ENCODE results near the gene PTGIR. TPM values are rescaled to one million over a fixed set of nuclear protein-coding genes. Genes with fewer than 3 reads are reported as not detected.

The PTGIR gene
- total RNA-seq, 1 experiment from 2014 or later = not detected

DNA sequence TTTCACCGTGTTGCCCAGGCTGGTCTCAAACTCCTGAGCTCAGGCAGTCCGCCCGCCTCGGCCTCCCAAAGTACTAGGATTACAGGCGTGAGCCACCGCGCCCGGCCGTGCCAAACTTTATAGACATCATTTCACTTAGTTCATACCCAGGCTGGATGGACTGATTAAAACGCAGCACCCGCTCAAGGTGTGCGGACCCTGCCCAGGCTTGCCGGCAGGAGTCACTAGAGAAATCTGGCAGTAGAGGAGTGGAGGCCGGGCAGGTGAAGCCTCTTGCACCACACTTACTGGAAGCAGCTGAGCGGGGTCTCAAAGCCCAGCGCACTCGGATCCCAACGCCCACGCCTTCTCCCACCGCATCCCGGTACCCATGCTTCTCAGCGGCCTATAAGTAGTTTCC, 11.4 kb downstream of the PTGIR start:
- no TSS peak for BruUV-seq (replicated peaks)
- no peak overlapping the region for H3K4me3 Mint-ChIP-seq (ENCODE audit: unreplicated experiment)
- H3K27me3 Mint-ChIP-seq (ENCODE audit: insufficient read depth, unreplicated experiment) = no peaks in the 10 kb centered on the region
- no peak for DNase-seq (ENCODE audit: unreplicated experiment)
- ChIA-PET CTCF (interaction anchor here (0.6 to 7.7 kb wide), 21 partner anchors 8 to 1751 kb away, joined by 3 to 101 read pairs (median 3); partner anchors contain the start of gene DACT3), POLR2A (interaction anchor here (1.0 to 2.6 kb wide), 3 partner anchors 12 to 48 kb away, joined by 6 to 23 read pairs (median 10); partner anchors contain the start of genes CALM3 and DACT3)
- TF ChIP-seq, protein P1, sequence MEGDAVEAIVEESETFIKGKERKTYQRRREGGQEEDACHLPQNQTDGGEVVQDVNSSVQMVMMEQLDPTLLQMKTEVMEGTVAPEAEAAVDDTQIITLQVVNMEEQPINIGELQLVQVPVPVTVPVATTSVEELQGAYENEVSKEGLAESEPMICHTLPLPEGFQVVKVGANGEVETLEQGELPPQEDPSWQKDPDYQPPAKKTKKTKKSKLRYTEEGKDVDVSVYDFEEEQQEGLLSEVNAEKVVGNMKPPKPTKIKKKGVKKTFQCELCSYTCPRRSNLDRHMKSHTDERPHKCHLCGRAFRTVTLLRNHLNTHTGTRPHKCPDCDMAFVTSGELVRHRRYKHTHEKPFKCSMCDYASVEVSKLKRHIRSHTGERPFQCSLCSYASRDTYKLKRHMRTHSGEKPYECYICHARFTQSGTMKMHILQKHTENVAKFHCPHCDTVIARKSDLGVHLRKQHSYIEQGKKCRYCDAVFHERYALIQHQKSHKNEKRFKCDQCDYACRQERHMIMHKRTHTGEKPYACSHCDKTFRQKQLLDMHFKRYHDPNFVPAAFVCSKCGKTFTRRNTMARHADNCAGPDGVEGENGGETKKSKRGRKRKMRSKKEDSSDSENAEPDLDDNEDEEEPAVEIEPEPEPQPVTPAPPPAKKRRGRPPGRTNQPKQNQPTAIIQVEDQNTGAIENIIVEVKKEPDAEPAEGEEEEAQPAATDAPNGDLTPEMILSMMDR (IDR thresholded peaks at IDR 0.05; ENCODE audit: unreplicated experiment) = no peak
- H3K9me3 Mint-ChIP-seq (ENCODE audit: unreplicated experiment) = no peaks in the 10 kb centered on the region
- H3K36me3 Mint-ChIP-seq (ENCODE audit: insufficient read depth, unreplicated experiment) = peaks cover 19% of the 10 kb centered on the region
- intact Hi-C loops (cut with micrococcal nuclease) = no loop called here
- H3K27ac Mint-ChIP-seq (ENCODE audit: low read depth, unreplicated experiment) = no peak overlapping the region
- peaks cover 7% of the 10 kb centered on the region for H3K4me1 Mint-ChIP-seq (ENCODE audit: insufficient read depth, unreplicated experiment)

DNA sequence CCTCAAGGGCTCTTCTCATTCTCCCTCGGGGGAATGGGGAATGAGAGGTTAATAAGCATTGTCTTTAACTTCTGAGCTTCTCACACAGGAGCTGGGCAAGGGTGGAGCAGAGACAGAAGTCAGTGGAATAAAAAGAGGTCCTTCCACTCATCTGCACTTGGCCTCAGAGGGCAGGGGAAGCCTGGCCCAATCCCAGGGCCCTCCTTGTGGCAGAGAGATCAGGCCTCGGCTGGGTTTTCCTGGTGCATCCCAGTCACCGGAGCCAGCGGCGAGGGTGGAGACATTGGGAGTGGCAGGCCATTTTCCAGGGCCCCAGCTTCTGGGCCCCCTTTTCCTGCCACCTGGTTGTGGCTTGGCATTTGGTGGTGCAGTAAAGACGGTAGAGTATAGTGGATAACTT, 13.1 kb downstream of the PTGIR start:
- Mint-ChIP-seq H3K27me3 (ENCODE audit: insufficient read depth, unreplicated experiment) (no peaks in the 10 kb centered on the region), H3K9me3 (ENCODE audit: unreplicated experiment) (no peaks in the 10 kb centered on the region), H3K36me3 (ENCODE audit: insufficient read depth, unreplicated experiment) (peaks cover 35% of the 10 kb centered on the region), H3K4me3 (ENCODE audit: unreplicated experiment) (no peak overlapping the region), H3K27ac (ENCODE audit: low read depth, unreplicated experiment) (no peak overlapping the region), H3K4me1 (ENCODE audit: insufficient read depth, unreplicated experiment) (peaks cover 3% of the 10 kb centered on the region)
- POLR2A ChIA-PET = interaction anchor here (0.9 to 2.5 kb wide), 7 partner anchors 10 to 143 kb away, joined by 3 to 16 read pairs (median 3); partner anchors contain the start of genes CALM3 and DACT3
- no TSS peak for BruUV-seq (replicated peaks)
- no peak for DNase-seq (ENCODE audit: unreplicated experiment)
- TF ChIP-seq, protein P1 (IDR thresholded peaks at IDR 0.05; ENCODE audit: unreplicated experiment) = no peak
- intact Hi-C loops (cut with micrococcal nuclease) = no loop called here
- CTCF ChIA-PET = interaction anchor here (0.6 to 7.7 kb wide), 6 partner anchors 11 to 644 kb away, joined by 3 to 75 read pairs (median 3); no protein-coding TSS in a partner anchor

DNA sequence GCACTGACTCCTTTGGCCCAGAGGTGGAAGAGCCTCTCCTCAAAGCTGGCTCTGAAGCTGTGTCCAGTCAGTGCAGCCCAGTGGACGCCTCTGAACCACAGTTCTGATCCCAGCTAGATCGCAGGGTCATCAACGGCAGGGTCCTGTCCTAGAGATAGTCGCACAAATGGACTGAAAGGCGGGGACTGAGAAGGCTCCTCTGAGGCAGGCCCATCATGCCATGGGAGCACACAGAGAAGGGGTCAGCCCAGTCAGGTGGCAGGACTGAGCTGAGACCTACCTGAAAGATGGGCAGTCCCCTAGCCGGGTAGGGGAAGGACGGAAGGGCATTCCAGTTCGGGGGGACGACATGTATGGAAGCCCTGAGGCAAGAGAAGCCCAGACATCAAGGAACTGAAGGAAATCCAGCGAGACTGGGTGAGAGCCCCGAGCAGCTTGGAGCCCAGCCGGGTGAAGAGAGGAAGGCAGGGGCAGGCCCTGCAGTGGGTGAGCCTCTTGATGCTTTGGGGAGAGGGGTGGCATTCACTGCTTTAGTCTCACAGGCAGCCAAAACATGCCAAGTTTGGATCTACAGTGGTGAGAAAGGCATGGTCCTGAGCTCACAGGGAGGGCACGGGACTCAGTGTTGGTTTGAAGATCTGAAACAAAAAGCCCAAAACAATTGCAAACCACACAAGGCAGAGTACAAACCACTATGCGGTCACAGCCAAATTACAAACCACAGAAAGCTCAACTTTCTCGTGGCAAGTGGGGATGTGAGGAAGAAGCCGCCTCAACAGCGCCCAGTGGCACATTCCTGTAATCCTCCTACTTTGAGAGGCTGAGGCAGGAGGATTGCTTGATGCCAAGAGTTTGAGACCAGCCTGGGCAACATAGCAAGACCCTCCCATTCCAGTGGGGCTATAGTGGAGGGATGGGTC, 13.8 kb downstream of the PTGIR start:
- POLR2A ChIA-PET = interaction anchor here (1.1 to 2.5 kb wide), 5 partner anchors 9 to 72 kb away, joined by 3 to 16 read pairs (median 7); partner anchors contain the start of genes CALM3 and DACT3
- intact Hi-C loops (cut with micrococcal nuclease) = no loop called here
- DNase-seq (ENCODE audit: unreplicated experiment) = no peak
- Mint-ChIP-seq H3K4me3 (ENCODE audit: unreplicated experiment) (no peak overlapping the region), H3K36me3 (ENCODE audit: insufficient read depth, unreplicated experiment) (peaks cover 42% of the 10 kb centered on the region), H3K27me3 (ENCODE audit: insufficient read depth, unreplicated experiment) (no peaks in the 10 kb centered on the region), H3K27ac (ENCODE audit: low read depth, unreplicated experiment) (no peak overlapping the region), H3K4me1 (ENCODE audit: insufficient read depth, unreplicated experiment) (no peaks in the 10 kb centered on the region), H3K9me3 (ENCODE audit: unreplicated experiment) (no peaks in the 10 kb centered on the region)
- BruUV-seq (replicated peaks) = no TSS peak
- CTCF ChIA-PET = interaction anchor here (0.6 to 7.7 kb wide), 6 partner anchors 20 to 682 kb away, joined by 3 to 75 read pairs (median 4); no protein-coding TSS in a partner anchor
- TF ChIP-seq, protein P1 (IDR thresholded peaks at IDR 0.05; ENCODE audit: unreplicated experiment) = no peak

DNA sequence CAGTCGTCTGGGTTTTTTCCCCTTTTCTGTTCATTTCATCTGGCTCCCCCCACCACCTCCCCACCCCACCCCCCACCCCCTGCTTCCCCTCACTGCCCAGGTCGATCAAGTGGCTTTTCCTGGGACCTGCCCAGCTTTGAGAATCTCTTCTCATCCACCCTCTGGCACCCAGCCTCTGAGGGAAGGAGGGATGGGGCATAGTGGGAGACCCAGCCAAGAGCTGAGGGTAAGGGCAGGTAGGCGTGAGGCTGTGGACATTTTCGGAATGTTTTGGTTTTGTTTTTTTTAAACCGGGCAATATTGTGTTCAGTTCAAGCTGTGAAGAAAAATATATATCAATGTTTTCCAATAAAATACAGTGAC, 14.5 kb downstream of the PTGIR start:
- ChIA-PET POLR2A (interaction anchor here (2.5 kb wide), 1 partner anchor 8 kb away, joined by 16 read pairs; the partner anchor contains the start of gene CALM3), CTCF (interaction anchor here (0.6 kb wide), 3 partner anchors 17 to 683 kb away, joined by 3 to 4 read pairs (median 3); no protein-coding TSS in a partner anchor)
- Mint-ChIP-seq H3K9me3 (ENCODE audit: unreplicated experiment) (no peaks in the 10 kb centered on the region), H3K27ac (ENCODE audit: low read depth, unreplicated experiment) (no peak overlapping the region), H3K36me3 (ENCODE audit: insufficient read depth, unreplicated experiment) (peaks cover 48% of the 10 kb centered on the region), H3K4me1 (ENCODE audit: insufficient read depth, unreplicated experiment) (no peaks in the 10 kb centered on the region), H3K27me3 (ENCODE audit: insufficient read depth, unreplicated experiment) (no peaks in the 10 kb centered on the region), H3K4me3 (ENCODE audit: unreplicated experiment) (no peak overlapping the region)
- BruUV-seq (replicated peaks) = no TSS peak
- DNase-seq (ENCODE audit: unreplicated experiment) = no peak
- TF ChIP-seq, protein P1 (IDR thresholded peaks at IDR 0.05; ENCODE audit: unreplicated experiment) = no peak
- intact Hi-C loops (cut with micrococcal nuclease) = no loop called here
